HG03354 (cell line): Measurements from ENCODE around the gene MEDAG.

Experiments used
- ATAC-seq: cut with Tn5 transposase; IDR thresholded peaks from one replicate; pipeline ENCODE4 v1.9.1; 2021; ENCODE audit warnings: mild to moderate bottlenecking; ENCODE audit not compliant: unreplicated experiment, poor library complexity, severe bottlenecking

Gene MEDAG

DNA sequence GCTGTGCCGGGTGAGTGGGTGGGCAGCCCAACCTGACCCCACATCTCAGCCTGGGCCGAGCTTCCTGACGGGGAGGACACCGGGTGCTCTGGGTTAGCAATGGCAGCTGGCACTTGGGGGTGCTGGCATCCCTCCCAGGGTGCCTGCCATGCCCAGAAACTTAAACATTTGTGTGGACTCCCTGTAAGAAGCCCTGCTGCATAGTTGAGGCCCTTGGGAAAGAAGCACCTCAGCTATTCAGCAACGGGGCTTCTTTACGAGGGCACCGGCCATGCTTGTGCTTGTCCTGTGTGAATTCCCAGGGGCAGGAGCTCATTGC is 33.8 kb upstream of the MEDAG start:
- no peak for ATAC-seq

DNA sequence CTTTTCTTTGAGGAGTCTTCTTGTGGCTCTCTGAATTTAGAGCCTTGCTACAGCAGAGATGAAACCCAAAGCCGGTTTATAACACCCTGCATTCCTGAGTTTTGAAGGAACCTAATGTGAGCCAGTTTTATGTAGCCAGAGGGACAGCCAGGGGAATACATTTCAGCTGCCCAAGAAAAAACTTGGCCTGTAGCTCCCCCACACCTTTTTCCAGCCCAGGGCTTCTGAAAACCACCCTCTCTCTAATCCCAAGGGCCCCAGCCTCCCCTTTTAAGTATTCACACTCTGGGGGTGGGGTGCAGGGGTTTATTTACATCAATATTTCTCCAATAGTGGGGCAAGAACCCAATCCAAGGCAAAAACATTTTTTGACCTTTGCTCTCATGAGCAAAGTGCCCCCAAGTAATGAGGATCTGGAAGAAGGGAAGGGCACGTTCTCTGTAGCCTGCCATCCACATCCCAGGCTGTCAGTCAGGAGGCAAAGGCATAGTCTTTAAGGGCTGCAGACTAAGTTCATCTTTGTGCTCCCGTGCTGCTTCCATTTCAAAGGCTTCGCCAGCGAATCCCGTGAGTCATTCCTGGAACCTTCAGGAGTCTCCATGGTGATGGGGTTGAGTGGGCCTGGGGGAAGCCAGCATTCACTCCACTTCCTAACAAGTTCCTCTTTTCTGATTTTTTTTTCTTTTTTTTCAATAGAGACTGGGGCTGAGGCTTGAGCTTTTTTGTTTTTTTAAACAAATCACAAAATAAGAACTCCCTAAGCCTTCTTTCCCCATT is 33.2 kb upstream of the MEDAG start:
- no peak for ATAC-seq

DNA sequence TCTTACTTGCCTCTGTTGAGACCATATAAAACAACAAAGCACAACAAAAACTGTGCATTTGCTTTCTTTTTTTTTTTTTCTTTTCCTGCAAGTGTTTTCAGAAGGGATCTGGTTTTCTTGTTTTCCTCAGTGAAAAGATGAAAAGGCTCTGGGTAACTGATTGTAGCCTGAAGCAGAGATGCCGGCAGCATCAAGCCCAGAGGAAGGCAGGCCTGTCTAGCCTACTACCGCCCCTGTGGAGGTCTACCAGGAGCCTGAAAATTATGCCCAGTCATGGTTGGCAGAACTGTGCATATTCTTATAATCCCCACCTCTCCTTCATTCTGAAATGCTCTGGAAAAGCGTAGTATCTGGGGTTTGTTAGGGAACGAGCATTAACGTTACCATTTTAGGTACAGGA is 32.6 kb upstream of the MEDAG start:
- ATAC-seq: no peak

DNA sequence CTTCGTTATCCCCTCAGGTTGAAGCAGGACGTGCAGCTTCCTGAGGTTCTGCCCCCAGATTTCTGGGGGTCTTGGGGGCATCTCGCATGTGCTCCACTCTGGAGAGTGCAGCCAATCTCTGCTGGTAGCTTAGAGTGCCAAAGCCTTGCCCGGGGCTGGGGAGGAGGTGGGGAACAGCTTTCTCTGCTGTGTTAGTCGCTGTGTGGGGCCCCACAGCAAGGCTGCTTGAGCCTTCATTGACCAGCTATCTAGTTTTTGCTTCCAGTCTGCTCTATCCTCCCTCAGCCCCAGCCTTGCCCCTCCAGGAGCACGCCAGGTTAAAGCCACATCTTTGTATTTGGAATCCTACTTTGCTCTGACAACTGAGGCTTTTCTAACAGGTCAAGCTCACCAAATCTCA is 32.0 kb upstream of the MEDAG start:
- ATAC-seq: no peak

DNA sequence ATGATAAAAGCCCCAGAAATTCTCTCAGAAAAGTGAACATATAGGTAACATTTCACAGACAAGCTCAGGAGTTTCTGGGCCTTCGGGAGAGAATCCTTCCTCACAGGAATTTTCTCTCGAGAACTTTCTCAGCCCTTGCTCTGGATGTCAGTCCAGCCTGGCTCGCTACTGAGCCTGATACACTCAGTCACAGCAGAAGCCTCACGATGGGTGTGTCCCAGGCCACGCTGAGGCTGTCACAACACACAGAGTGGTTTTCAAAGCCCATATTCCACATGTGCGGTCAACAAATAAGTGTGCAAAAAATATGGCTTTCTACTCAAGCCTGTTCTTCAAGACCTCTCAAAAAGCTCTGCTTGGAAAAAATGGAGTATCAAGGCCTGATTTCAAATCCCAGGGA is 31.5 kb upstream of the MEDAG start:
- ATAC-seq: no peak

DNA sequence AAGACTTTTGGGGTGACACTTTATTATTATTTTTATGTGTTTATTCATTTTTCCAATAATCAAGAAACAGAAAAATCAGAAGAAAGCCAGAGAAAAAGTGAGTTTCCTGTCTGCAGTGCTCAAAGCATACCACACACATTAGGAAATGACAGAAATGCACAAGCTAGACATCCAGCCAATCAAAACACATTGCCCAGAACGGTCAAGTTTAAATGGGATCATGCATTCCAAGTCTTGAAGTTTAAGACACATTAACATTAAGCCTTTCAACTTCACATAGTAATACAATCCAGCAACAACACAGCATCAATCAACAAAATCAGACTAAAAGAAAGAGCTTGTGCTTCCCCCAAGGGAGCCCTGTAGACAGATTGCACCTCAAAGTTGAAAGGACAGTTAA is 28.7 kb upstream of the MEDAG start:
- no peak for ATAC-seq

DNA sequence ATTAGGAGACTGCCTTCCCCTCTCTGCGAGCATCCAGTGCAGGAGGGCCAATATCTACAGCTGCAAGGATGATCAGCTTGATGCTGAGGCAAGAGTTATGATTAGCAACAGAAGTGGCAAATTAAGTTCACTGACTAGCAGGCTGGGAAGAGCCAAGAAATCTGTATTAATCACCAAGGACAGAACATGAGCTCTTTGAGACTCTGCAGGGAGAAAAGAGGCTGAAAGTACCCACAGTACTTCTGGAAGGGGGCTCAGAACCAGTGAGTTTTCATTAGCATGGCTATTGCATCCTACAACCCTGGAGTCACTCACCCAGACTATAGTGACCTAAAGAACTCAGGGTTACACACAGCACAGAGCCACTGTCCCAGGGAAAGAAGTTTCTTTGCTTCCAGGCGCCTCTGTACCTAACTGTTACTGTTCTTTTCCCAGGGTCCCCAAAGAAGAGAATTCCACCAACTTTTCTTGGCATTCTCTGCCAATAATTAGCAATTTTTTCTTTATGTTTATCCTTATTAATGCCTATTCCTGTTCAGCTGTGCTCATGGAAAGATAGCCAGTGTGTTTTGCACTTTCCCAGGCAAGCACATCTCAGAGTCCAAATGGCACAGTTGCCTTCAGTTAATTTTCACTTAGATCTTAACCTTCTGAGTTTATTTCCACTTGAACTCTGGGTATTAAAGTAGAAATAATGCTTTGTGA is 25.8 kb upstream of the MEDAG start:
- ATAC-seq: no peak

DNA sequence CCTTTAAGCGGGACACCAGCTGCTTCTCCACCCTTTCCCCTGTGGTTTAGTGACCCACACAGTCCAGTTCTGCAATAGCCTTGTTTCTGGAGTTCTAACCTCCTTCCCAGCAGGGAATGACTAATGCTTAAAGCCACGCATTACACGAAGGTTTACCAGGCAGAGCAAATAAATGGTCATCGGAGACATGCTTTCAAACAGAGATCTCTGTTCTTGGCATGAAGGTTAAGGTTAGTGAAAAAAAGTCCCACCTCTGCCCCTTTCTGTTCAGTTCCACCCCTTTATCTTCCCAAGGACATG is 25.3 kb upstream of the MEDAG start:
- no peak for ATAC-seq

DNA sequence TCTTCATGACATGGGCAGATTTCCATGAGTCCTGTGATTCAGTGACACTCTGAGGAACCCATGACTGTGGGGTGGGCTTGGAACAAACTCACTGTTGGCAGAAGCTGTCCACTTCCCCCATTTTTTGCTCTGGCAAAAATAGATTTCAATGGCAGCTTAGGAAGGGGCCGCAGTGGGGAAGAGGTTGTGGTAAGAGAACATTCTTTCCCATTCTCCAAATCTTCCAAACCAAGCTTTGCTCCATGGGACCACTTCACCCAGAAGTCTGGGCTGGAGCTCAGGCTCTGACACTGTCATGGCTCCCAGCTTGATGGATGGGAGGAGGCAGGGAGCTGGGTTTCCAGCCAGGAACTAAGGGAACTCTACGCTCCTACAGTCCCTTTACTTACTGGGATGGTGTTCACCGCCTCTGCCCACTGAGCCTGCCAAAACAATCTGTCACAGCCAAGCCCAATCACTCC is 24.9 kb upstream of the MEDAG start:
- ATAC-seq: no peak

DNA sequence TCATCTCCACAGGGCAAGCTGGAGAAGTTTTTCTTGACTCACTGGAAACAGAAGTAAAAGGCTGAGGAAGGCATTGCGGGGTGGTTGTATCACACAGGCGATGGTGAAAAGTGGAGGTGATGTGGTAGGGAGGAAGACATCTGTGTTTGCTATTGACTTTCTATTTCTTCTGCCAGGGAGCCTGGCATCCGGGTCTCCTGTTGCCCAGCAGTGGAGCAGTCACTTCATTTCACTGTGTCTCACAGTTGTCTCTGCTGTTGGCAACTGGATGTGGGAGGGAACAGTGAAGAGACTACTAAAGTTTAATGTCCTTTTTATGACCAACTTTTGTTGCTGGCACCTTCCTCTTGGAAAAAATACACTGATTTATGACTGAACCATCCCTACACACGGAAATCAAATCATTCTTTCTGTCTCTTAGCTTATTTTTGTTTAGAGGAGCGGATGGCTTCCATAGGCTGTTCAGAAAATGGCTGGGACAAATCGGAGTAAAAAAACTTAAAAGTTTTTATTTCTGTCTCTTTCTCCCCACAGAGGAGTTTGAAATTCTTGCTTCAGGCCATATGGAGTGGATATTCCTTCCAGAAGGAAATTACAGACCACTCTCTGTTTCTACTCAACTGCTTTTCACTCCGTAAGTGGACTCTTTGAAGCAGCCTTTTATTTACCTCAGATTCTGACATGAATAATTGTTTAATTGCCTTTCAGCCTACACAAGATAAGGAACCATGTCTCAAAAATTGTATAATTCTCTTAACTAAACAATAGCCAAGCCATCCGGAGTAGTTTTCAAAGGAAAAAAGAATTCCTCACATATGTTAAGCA is 23.8 kb upstream of the MEDAG start:
- no peak for ATAC-seq

DNA sequence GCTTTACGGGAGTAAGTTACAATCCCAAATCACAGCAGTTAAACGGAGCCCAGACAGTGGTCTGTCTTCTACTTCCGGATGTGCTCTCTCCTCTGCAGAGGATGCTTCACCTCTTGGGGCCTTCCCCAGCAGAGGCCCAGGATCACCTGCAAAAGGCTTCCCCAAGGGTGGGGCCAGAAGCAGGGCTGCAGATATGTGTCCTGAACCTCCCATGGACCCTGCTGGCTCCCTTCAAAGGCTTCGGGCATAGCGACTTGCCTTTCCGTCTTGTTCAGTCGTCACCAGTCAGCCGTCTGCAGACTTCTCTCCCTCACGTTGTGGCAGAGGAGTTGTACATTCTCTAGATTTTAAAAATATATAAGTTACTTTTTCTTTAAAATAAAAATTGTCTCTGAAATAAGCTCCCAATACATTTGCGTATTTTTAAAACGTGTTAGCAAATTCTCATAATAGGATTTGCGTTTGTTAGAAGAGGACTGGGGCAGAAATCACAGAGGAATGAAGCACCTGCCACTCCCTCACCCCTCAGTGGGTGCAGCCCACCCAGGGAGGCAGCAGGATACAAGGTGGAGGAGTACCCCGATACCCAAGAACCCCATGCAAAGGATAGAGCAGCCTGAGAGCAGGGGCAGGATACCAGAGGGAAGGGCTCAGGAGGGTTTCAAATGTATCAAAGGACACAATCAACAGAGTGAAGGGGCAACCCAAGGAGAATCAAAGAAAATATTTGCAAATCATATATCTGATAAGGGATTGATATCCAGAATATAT is 22.9 kb upstream of the MEDAG start:
- no peak for ATAC-seq

DNA sequence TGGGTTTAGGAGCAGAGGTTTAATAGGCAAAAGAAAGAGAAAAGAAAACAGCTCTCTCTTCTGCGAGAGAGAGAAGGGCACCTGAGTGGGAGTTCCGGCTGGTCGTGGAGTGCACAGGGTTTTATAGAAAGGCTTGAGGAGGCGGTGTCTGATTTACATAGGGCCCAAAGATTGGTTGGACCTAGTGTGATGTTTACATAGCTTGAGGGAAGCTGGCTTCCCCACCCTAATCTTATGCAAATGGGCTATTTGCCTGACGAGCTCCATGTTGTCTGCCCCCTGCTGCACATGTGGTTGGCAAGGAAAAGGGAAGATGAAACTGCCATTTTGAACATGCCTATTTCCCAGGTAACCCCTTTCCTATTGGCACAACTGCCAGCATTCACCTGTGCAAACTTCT is 21.5 kb upstream of the MEDAG start:
- ATAC-seq: no peak

DNA sequence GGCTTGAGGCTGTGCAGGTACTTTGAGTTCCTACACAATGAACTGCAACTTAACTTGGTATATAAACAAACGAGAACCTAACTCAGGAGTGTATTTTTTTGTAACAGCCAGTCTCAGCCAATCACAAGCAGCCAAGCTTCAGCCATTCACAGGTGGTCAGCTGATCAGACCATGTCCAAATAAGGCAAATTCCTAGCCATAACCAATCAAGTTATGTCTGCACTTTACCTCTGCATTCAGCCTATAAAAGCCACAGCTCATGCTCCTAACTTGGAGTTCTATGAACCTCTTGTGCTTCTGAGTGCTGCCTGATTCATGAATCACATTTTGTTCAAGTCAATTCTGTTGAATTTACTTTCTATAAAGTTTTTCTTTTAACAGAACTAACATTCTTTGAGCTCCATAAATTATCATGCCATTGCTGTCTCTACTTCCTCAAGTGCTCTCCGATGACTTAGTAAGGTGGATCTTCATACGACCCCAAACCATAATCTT is 16.8 kb upstream of the MEDAG start:
- ATAC-seq: no peak

DNA sequence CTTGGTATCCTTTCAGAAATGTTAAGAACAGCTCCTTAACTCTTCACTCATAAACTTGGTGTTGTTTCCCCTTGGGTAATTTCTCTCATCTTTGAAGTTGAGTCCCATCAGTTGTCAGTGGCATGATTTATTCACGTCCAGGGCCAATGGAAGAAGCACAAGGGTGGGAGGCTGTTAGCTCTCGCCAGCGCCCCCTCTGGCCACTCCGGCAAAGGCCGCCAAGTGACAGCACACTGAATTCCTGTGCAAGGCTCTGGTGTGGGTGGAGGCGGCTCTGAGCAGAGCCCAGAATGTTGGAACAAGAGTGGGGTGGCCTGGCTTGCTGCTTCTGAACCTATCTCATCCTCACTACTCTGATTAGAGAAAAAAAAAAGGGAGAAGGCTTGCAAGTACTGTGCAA is 13.1 kb upstream of the MEDAG start:
- no peak for ATAC-seq

DNA sequence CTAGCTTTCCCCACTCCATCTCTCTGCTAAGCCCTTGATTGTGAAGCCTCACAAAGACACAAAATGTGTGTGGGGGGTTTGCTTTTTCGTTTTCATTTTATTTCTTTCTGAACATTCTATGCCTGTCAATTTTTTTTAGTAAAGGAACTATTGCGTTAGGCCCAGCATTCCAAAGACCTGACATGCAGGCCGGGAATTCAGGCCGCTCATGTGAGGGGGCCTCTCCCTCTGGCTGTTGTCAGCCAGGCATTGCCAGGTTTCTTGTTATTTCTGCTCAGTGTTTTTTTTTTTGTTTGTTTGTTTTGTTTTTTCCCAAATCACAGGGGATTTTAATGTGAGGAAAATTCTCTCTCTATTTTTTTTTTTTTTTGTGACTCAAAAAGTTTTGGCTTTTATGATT is 10.3 kb upstream of the MEDAG start:
- ATAC-seq: no peak

DNA sequence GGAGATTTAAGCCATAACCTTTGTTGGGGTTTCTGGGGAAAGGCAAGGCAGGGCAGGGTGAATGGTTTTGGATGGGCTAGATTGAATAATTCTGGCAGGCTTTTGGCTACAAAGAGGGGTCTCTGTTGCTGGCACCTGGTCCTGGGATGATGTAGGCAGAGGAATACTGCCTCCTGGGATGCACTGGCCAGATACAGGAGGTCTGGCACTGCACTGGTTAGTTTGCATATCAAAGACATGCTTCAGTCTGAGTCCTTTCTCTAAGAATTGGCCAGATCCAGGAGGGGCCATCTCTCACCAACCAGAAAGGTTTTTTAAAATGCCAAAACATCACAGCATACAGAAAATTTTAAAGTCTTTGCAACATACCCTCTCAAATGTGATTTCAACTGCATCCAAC is 8.0 kb upstream of the MEDAG start:
- ATAC-seq: no peak

DNA sequence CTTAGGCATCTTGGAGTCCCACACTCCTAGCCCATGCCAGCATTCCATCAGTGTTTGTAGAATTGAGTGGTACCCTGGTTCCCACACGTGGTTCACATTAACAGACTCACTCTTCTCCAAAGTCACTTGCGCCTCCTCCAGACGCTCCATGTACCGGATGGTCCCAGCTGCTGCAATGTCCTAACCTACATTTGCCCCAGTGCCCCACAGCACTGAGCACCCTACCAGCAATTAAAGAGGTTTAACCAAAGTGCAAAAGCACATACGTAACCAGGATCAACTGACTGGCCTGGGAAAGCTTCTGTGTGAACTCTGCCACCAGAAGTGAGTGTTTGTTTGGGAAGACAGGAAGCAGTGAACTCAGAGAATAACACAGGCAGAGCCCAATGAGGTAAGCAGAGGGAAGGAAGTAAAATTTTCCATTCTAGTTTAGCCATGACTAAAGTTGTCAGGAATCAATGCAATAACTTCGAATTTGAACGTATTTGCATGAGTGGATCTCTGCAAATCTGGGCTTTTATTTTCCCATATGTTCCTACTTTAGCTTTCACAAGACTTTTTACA is 7.3 kb upstream of the MEDAG start:
- no peak for ATAC-seq

DNA sequence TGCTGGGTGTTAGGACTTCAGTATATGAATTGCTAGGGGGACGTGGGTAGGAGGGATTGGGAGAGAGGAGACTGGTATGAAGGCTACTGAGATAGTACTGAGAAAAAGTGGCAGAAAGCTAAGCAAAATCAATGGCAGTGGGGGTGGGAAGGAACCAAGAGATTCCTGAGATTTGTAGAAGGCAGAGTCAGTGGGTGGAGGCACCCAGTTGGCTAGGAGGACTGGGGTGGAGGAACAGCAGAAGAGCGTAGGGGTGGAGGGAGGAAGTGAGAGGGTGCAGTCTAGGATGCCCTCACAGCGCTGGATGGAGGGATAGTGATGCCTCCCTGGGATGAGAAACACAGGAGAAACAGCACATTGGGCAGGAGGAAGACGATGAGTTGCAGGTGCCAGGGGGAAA is 5.6 kb upstream of the MEDAG start:
- no peak for ATAC-seq

DNA sequence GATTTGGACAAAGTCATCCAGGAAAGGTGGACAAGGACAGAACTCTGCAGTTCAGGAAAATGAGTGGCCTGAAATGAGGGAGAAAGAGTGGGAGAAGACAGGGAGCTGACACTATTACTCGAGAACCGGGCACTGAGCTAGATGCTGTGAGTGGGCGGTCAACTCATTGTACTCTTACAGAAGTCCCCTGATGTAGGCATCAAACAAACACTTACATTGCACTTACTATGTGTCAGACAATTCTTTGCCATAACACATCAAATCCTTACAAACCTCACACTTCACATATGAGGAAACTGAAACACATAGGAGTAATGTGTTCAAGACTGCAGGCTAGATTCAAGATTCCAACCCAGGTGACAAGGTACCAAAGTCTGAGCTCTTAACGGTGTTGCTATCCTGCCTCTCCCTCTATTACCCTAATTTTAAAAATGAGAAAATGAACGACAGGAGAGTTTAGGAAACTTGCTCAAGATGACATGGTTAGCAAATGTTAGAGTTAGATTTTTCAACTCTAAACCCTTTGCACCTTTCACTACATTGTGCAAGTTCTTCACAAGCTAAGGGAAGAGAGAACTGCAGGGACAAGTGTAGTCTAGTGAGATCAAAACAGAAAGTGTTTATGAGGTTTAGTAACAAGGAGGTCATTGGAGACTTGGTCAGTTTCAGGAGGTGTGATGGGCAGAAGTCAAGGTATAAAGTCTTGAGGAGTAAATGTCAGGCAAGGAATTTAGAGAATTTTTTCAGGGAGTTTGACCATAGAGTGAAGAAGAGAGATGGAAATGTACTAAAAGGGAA is 4.9 kb upstream of the MEDAG start:
- ATAC-seq: no peak
